ENCODE measurements around the gene LIN37. TPM values are rescaled to one million over a fixed set of nuclear protein-coding genes. Genes with fewer than 3 reads are reported as not detected.
"Not testable (repeated sequence)": the region's sequence is repeated elsewhere in the genome, so short reads cannot be mapped to it uniquely, and the experiment has no call there.

Gene LIN37
- total RNA-seq, 1 donor from 2014 or later, result 10.1 TPM

- DNase-seq (ENCODE audit: low spot score), result no peak
Measured at GRCh38 chr19:35752746-35753350, 4.5 kb downstream of the LIN37 start.

GRCh38 chr19:35753634-35754369 is 5.4 kb downstream of the LIN37 start:
- DNase-seq (ENCODE audit: low spot score), result no peak

- no peak for DNase-seq (ENCODE audit: low spot score)
Measured at GRCh38 chr19:35754370-35755130, 6.2 kb downstream of the LIN37 start.

- DNase-seq (ENCODE audit: low spot score), result no peak
Measured at GRCh38 chr19:35755131-35755549, 6.8 kb downstream of the LIN37 start.

- peak; percentile 83 for DNase-seq (ENCODE audit: low spot score)
Measured at GRCh38 chr19:35755550-35756376, 7.4 kb downstream of the LIN37 start.

- DNase-seq (ENCODE audit: low spot score), result peak; percentile 65
Measured at GRCh38 chr19:35756377-35757230, 8.2 kb downstream of the LIN37 start, which contains the start of gene HSPB6. Gene HSPB6, minus strand, starts transcription at chr19:35757029. Its CDS starts 21 bp downstream, at chr19:35757008.

- DNase-seq (ENCODE audit: low spot score), result peak; percentile 91
Measured at GRCh38 chr19:35757231-35757748, 8.9 kb downstream of the LIN37 start.

- DNase-seq (ENCODE audit: low spot score), result peak; percentile 99
Measured at GRCh38 chr19:35757749-35758608, 9.6 kb downstream of the LIN37 start, which contains the start of gene PROSER3. Gene PROSER3, plus strand, starts transcription at chr19:35758176. Its CDS starts 40 bp downstream, at chr19:35758216.

- no peak for DNase-seq (ENCODE audit: low spot score)
Measured at GRCh38 chr19:35759697-35760096, 11.3 kb downstream of the LIN37 start.

- DNase-seq (ENCODE audit: low spot score), result no peak
Measured at GRCh38 chr19:35760711-35761349, 12.5 kb downstream of the LIN37 start.

GRCh38 chr19:35764432-35765315 is 16.3 kb downstream of the LIN37 start:
- DNase-seq (ENCODE audit: low spot score), result no peak

- DNase-seq (ENCODE audit: low spot score), result no peak
Measured at GRCh38 chr19:35766571-35767104, 18.3 kb downstream of the LIN37 start.

GRCh38 chr19:35767288-35768081 is 19.1 kb downstream of the LIN37 start:
- DNase-seq (ENCODE audit: low spot score), result no peak

GRCh38 chr19:35768082-35768421 is 19.7 kb downstream of the LIN37 start:
- DNase-seq (ENCODE audit: low spot score), result no peak

GRCh38 chr19:35772362-35772761 is 24.0 kb downstream of the LIN37 start:
- not testable (repeated sequence) for DNase-seq (ENCODE audit: low spot score)

- DNase-seq (ENCODE audit: low spot score), result no peak
Measured at GRCh38 chr19:35773020-35773806, 24.8 kb downstream of the LIN37 start.
